AG09309 (cell line): ENCODE results near the gene DCAF11.

Experiments used
- DNase-seq: peaks from one replicate; pipeline ENCODE4 v3.0.0-alpha.2; 2010; ENCODE audit warnings: low read depth
- H3K4me3 ChIP-seq: 2 replicates; pipeline ENCODE4 v1.5.1; 2011; ENCODE audit warnings: mild to moderate bottlenecking, low read depth, low read length, moderate library complexity; ENCODE audit not compliant: control insufficient read depth
- CTCF ChIP-seq: IDR thresholded peaks from 2 replicates; pipeline ENCODE4 v1.5.1; 2011; ENCODE audit warnings: mild to moderate bottlenecking, low read depth, low read length, inconsistent platforms; ENCODE audit not compliant: insufficient read depth, control insufficient read depth; ENCODE audit errors: missing control alignments

The DCAF11 gene

DNA sequence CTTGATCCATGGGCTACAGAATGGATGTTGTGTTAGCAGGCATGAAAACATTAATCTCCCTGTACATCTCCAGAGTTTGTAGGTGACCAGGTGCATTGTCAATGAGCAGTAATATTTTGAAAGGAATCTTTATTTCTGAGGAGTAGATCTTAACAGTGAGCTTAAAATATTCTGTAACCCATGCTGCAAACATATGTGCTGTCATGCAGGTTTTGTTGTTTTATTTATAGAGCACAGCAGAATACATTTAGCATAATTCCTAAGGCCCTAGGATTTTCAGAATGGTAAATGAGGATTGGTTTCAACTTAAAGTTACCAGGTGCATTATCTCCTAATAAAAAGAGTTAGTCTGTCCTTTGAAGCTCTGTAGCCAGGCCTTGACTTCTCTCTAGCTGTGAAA, 12.4 kb downstream of the DCAF11 start:
- H3K4me3 ChIP-seq: no peak overlapping the region
- no peak for TF ChIP-seq CTCF
- DNase-seq: no peak

DNA sequence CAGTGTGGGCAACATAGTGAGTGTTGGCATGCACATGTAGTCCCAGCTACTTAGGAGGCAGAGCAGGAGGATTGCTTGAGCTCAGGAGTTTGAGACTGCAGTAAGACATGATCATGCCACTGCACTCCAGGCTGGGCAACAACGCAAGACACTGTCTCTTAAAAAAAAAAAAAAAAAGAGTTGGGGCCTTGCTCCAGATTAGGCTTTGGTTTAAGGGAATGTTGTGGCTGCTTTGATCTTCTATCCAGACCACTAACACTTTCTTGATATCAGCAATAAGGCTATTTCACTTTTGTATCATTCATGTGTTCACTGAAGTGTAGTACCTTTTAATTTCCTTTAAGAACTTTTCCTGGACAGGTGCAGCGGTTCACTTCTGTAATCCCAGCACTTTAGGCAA, 13.1 kb downstream of the DCAF11 start:
- no peak for TF ChIP-seq CTCF
- H3K4me3 ChIP-seq: no peak overlapping the region
- no peak for DNase-seq

DNA sequence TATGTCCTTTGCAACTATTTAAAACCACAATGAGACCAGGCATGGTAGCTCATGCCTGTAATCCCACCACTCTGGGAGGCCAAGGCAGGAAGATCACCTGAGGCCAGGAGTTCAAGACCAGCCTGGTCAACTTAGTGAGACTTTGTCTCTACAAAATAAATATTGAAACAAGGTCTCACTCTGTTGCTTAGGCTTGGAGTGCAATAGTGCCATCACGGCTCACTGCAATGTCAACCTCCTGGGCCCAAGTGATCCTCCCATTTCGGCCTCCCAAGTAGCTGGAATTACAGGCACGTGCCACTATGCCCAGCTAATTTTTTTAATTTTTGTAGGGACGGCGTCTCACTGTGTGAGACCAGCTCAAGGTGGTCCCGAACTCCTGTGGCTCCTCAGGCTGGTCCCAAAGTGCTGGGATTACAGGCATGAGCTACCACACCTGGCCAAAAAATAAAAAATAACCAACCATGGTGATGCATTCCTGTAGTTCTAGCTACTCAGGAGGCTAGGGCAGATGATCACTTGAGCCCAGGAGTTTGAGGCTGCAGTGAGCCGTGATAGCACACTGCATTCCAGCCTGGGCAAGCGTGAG, 14.9 kb downstream of the DCAF11 start:
- TF ChIP-seq CTCF: no peak
- no peak overlapping the region for H3K4me3 ChIP-seq
- DNase-seq: no peak

- DNase-seq: no peak
- no peak for TF ChIP-seq CTCF
- no peak within 1 kb of the TSS for H3K4me3 ChIP-seq
These were observed 15.8 kb downstream of the DCAF11 start, which contains the start of gene FITM1 for GRCh38 chr14:24130380-24130716. Gene FITM1, plus strand, starts transcription at chr14:24130659. Its CDS starts 905 bp downstream, at chr14:24131564.

DNA sequence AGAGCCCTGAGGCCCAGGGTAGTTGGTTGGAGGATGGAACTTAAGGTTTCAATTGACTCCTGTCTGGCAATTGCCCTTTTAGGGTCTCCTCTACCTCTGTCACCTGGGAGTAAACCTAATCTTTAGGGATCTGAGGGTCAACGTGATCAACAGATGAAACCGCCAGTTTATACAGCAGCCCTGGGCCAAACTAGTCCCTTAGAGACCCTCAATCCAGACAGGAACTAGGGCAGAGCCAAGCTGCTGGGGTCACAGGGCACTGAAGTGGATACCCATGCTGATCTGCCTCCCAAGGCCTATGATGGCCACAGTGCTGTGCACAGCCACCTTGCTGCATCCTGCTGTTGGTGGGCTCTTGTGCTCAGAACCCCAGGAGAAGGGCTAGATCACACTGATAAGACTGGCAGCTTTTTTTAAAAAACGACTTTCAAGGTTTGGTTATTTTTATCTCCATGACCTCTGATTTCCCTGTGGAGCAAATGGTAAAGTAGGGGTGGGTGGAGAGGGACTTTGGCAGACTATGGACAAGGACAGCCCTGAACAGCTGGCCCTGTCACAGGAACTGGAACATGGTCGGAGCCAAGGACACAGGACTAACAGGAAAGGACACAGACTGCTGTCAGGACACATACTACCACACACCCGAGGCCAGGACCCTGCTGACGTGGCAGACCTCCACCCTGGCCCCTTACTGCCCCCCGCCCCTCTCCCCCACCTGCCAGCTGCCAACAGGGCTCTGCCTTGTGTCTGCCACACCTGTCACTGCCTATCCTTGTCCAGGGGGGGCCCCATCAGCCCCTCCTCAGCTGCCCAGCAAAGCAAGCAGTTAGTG, 16.4 kb downstream of the DCAF11 start:
- no peak for DNase-seq
- no peak for TF ChIP-seq CTCF
- no peak overlapping the region for H3K4me3 ChIP-seq

GRCh38 chr14:24131549-24131966, 17.0 kb downstream of the DCAF11 start:
- no peak for DNase-seq
- no peak overlapping the region for H3K4me3 ChIP-seq
- no peak for TF ChIP-seq CTCF
